NOMO-1 (cell line): ENCODE results near the gene ZNF816.
A peak's percentile ranks its signal among the peaks of the same experiment; 100 is the strongest.
"Not testable (repeated sequence)": the region's sequence is repeated elsewhere in the genome, so short reads cannot be mapped to it uniquely, and the experiment has no call there.

ENCODE experiments used
- DNase-seq, 2 experiments: peaks; one replicate each; lab custom pipeline; 2025; ENCODE audit not compliant: unreplicated experiment in 2 of 2; lab: John Stamatoyannopoulos, UW

The ZNF816 gene

GRCh38 chr19:52936151-52936953 is 26.3 kb downstream of the ZNF816 start:
- peak in 1 of 2 experiments; percentile 33 for DNase-seq

DNA sequence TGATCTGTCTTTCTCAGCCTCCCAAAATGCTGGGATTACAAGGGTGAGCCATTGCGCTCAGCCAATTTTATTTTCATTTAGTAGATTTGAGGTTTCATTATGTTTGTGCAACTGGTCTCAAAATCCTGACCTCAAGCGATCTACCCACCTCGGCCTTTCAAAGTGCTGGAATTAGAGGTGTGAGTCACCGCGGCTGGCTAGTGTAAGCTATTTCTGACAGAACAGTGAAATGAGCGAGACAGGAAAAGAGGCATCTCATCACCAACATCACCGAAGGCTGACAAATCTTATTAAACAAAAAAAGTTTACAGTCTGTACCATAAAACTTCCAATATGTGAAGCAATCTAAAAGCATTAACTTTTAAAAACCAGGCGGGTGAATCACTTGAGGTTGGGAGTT is 27.2 kb downstream of the ZNF816 start:
- DNase-seq, result peak in 1 of 2 experiments; percentile 19

DNA sequence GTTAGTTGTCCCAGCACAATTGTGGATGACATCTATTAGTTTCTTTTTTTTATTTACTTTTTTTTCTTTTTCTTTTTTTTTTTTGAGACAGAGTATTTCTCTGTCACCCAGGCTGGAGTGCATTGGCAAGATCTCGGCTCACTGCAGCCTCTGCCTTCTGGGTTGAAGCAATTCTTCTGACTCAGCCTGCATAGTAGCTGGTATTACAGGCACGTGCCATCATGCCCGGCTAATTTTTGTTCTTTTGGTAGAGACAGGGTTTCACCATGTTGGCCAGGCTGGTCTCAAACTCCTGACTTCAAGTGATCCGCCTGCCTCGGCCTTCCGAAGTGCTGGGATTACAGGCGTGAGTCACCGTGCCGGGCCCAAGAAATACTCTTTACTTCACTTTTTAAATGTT is 38.0 kb downstream of the ZNF816 start:
- not testable (repeated sequence) for DNase-seq

GRCh38 chr19:52923778-52924593 is 38.7 kb downstream of the ZNF816 start:
- DNase-seq, result peak; percentile 20 to 44

- DNase-seq, result peak; percentile 79 to 85
These were observed 39.6 kb downstream of the ZNF816 start, which contains the start of gene ZNF888 for GRCh38 chr19:52922841-52923777. Gene ZNF888, minus strand, starts transcription at chr19:52923428. Its CDS starts 5,555 bp downstream, at chr19:52917873.

DNA sequence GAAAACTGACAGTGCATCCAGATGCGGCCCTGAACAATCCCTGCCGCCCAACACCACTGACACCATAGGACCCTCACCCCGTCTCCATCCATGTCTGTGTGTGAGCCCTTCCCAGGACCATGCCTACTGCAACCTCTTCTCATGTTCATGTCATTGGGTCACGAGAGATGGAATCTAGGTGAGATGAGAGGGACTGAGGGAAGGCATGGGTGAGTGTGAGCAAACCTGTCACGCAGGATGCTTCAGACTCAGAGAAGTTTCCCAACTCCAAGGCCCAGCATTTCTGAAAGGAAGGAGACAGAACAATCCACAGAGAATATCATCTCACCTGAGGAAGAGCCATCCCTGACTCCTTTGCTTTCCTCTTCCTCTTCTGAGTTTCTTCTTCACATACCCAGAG is 45.1 kb downstream of the ZNF816 start:
- DNase-seq, result no peak

- DNase-seq, result no peak
These were observed 52.0 kb downstream of the ZNF816 start for GRCh38 chr19:52910648-52911047.

- DNase-seq, result not testable (repeated sequence)
These were observed 58.5 kb downstream of the ZNF816 start for GRCh38 chr19:52904052-52904780.

GRCh38 chr19:52901842-52902241 is 60.8 kb downstream of the ZNF816 start:
- DNase-seq, result no peak
